CD14-positive monocyte (primary cell): ENCODE measurements around the gene HMX1. TPM values are rescaled to one million over a fixed set of nuclear protein-coding genes. Genes with fewer than 3 reads are reported as not detected.

ENCODE experiments used
- DNase-seq, 3 donors: peaks; one replicate each; pipeline ENCODE4 v3.0.0-alpha.2; 2011 to 2022
- H2AFZ ChIP-seq: 2 replicates; pipeline ENCODE4 v1.6.0; 2012; ENCODE audit warnings: mild to moderate bottlenecking, low read depth, low read length, inconsistent platforms; ENCODE audit not compliant: insufficient read depth, poor library complexity, severe bottlenecking
- H3K27ac ChIP-seq, 2 donors: 1 replicate in 1 of 2; 2 replicates in 1 of 2; pipeline ENCODE4 v1.5.1; 2012 to 2013; ENCODE audit warnings: low read length in 2 of 2, control low read depth in 1 of 2, inconsistent platforms in 1 of 2, low read depth in 1 of 2, mild to moderate bottlenecking in 1 of 2
- H3K27me3 ChIP-seq, 2 donors: one replicate each; pipeline versions ENCODE4 v1.6.0 to v1.6.1; 2011 to 2013; ENCODE audit warnings: low read length in 2 of 2; ENCODE audit not compliant: control insufficient read depth in 2 of 2, insufficient read depth in 2 of 2
- H3K36me3 ChIP-seq, 2 donors: replicated peaks in 1 of 2; 1 replicate in 1 of 2; 2 replicates in 1 of 2; pipeline versions ENCODE4 v1.5.1 to v1.6.1; 2012 to 2013; ENCODE audit warnings: low read length in 2 of 2, control low read depth in 1 of 2, inconsistent platforms in 1 of 2, mild to moderate bottlenecking in 1 of 2; ENCODE audit not compliant: insufficient read depth in 2 of 2, control insufficient read depth in 1 of 2
- H3K4me1 ChIP-seq, 2 donors: 1 replicate in 1 of 2; 2 replicates in 1 of 2; pipeline versions ENCODE4 v1.5.1 to v1.6.1; 2012 to 2013; ENCODE audit warnings: low read length in 2 of 2, control low read depth in 1 of 2, inconsistent platforms in 1 of 2, mild to moderate bottlenecking in 1 of 2, moderate library complexity in 1 of 2; ENCODE audit not compliant: insufficient read depth in 2 of 2, control insufficient read depth in 1 of 2
- H3K4me2 ChIP-seq: replicated peaks from 2 replicates; pipeline ENCODE3; 2012; ENCODE audit warnings: low read length, moderate library complexity, mild to moderate bottlenecking; ENCODE audit not compliant: poor library complexity, severe bottlenecking; ENCODE audit errors: extremely low read depth
- H3K4me3 ChIP-seq, 3 experiments: fragments of 200-600 bp in 1 of 3; sonication (generic) in 1 of 3; replicated peaks in 1 of 3; 1 replicate in 2 of 3; 2 replicates in 1 of 3; pipeline ENCODE4 v1.5.1; 2011 to 2013; ENCODE audit warnings: low read length in 3 of 3, mild to moderate bottlenecking in 3 of 3, control low read depth in 2 of 3, low read depth in 2 of 3, inconsistent platforms in 1 of 3, moderate library complexity in 1 of 3
- H3K79me2 ChIP-seq: 2 replicates; pipeline ENCODE4 v1.6.0; 2012; ENCODE audit warnings: mild to moderate bottlenecking, control low read depth, inconsistent platforms, low read length, moderate library complexity; ENCODE audit not compliant: insufficient read depth
- H3K9ac ChIP-seq: 2 replicates; pipeline ENCODE4 v1.6.0; 2017; ENCODE audit warnings: low read length, mild to moderate bottlenecking; ENCODE audit not compliant: insufficient read depth, poor library complexity, severe bottlenecking
- H3K9me3 ChIP-seq, 2 donors: replicated peaks in 1 of 2; 1 replicate in 1 of 2; 2 replicates in 1 of 2; pipeline versions ENCODE4 v1.5.1 to v1.6.1; 2012 to 2013; ENCODE audit warnings: low read length in 2 of 2, control low read depth in 1 of 2; ENCODE audit not compliant: control insufficient read depth in 1 of 2, insufficient read depth in 1 of 2
- H4K20me1 ChIP-seq: 2 replicates; pipeline ENCODE4 v1.6.0; 2012; ENCODE audit warnings: mild to moderate bottlenecking, low read length, control low read depth, moderate library complexity; ENCODE audit not compliant: insufficient read depth
- H3K27ac Mint-ChIP-seq, 7 donors: one replicate each; pipeline ENCODE4 v1.8.0; 2020; ENCODE audit warnings: mild to moderate bottlenecking in 7 of 7, mixed read lengths in 7 of 7, moderate library complexity in 6 of 7, inconsistent platforms in 2 of 7
- H3K27me3 Mint-ChIP-seq, 3 donors: one replicate each; pipeline ENCODE4 v1.8.0; 2021 to 2022; ENCODE audit warnings: low read depth in 3 of 3, mild to moderate bottlenecking in 3 of 3, mixed read lengths in 3 of 3, moderate library complexity in 3 of 3, inconsistent platforms in 1 of 3
- H3K36me3 Mint-ChIP-seq, 2 donors: one replicate each; pipeline ENCODE4 v1.8.0; 2020; ENCODE audit warnings: mixed read lengths in 2 of 2, inconsistent platforms in 1 of 2, mild to moderate bottlenecking in 1 of 2
- H3K4me1 Mint-ChIP-seq: one replicate; pipeline ENCODE4 v1.8.0; 2020; ENCODE audit warnings: mild to moderate bottlenecking, mixed read lengths
- H3K4me3 Mint-ChIP-seq, 2 donors: one replicate each; pipeline ENCODE4 v1.8.0; 2020; ENCODE audit warnings: mild to moderate bottlenecking in 2 of 2, mixed read lengths in 2 of 2, moderate library complexity in 1 of 2
- H3K9me3 Mint-ChIP-seq, 7 donors: one replicate each; pipeline ENCODE4 v1.8.0; 2020 to 2022; ENCODE audit warnings: mixed read lengths in 7 of 7, mild to moderate bottlenecking in 6 of 7, moderate library complexity in 6 of 7, inconsistent platforms in 2 of 7
- CTCF ChIP-seq: fragments of 200-600 bp; IDR thresholded peaks from one replicate; pipeline ENCODE4 v1.8.0; 2022; ENCODE audit warnings: antibody characterized with exemption, mild to moderate bottlenecking
- WGBS: methylation state at CpG from one replicate; pipeline ENCODE4 v1.1.5; 2013; ENCODE audit warnings: missing lambda C conversion rate; ENCODE audit not compliant: insufficient coverage; 5-methylcytosine and 5-hydroxymethylcytosine counted together
- intact Hi-C, 2 donors: fragments of 100-400 bp; cut with micrococcal nuclease; formaldehyde crosslinking; loops; one replicate each; pipeline versions ENCODE4 v1.15.0 to v1.15.1; 2023
- polyA plus RNA-seq, 3 donors: library from polyadenylated mRNA; depleted of rRNA in 1 of 3; unstranded in 2 of 3; stranded (reverse) in 1 of 3; fragments of 300-500 nt in 2 of 3; fragments of >200 nt in 1 of 3; fragmentation: Illumina TruSeq in 2 of 3; gene quantifications; 1 replicate in 2 of 3; 2 replicates in 1 of 3; pipeline ENCODE4 v1.2.3, GENCODE V29; 2012 to 2021

HMX1 gene
- polyA plus RNA-seq, 3 donors = not detected

- Mint-ChIP-seq H3K4me3 (peak overlapping the region in 1 of 2 donors; percentile 84), H3K27ac (no peak overlapping the region)
Measured at GRCh38 chr4:8860892-8861575, 10.6 kb downstream of the HMX1 start.

More at GRCh38 chr4:8860892-8861575, 10.6 kb downstream of the HMX1 start:
- intact Hi-C loops = no loop called here
- H4K20me1 ChIP-seq = no peaks in the 10 kb centered on the region
- H3K4me3 ChIP-seq = no peak overlapping the region
- H3K4me2 ChIP-seq = no peak overlapping the region
- H3K27me3 ChIP-seq = peaks cover 53 to 95% of the 10 kb centered on the region in 2 donors
- H3K4me1 ChIP-seq = peaks cover 0 to 3% of the 10 kb centered on the region in 2 donors
- H2AFZ ChIP-seq = no peak overlapping the region
- Mint-ChIP-seq H3K9me3 (peaks cover 0 to 26% (median 5%) of the 10 kb centered on the region in 7 donors), H3K36me3 (no peaks in the 10 kb centered on the region), H3K27me3 (peaks cover 84 to 99% (median 90%) of the 10 kb centered on the region in 3 donors), H3K4me1 (peaks cover 6% of the 10 kb centered on the region)
- WGBS = 1% methylated on average over 81 of the region's 82 CpGs
- H3K9ac ChIP-seq = no peak overlapping the region
- H3K27ac ChIP-seq = no peak overlapping the region
- H3K36me3 ChIP-seq = no peaks in the 10 kb centered on the region
- no peak for TF ChIP-seq CTCF
- H3K9me3 ChIP-seq = peaks cover 0 to 12% of the 10 kb centered on the region in 2 donors
- H3K79me2 ChIP-seq = no peaks in the 10 kb centered on the region
- DNase-seq = no peak
